Right cardiac atrium (tissue), 5 donors: ENCODE results near the gene SLC16A14. TPM values are rescaled to one million over a fixed set of nuclear protein-coding genes. Genes with fewer than 3 reads are reported as not detected.

Experiments used
- ATAC-seq, 2 donors: fragments of 200-7000 bp; cut with Tn5 transposase; one replicate each; pipeline versions ENCODE4 v1.8.0 to v1.9.1; 2020; ENCODE audit warnings: moderate library complexity in 2 of 2, mild to moderate bottlenecking in 1 of 2
- DNase-seq, 3 donors: peaks; one replicate each; pipeline ENCODE4 v3.0.0-alpha.2; 2020
- H3K27ac ChIP-seq: one replicate; pipeline ENCODE4 v1.5.1; 2013; ENCODE audit warnings: mild to moderate bottlenecking, low read length, control low read depth, moderate library complexity
- H3K27me3 ChIP-seq: one replicate; pipeline ENCODE4 v1.6.1; 2013; ENCODE audit not compliant: control insufficient read depth, insufficient read depth
- H3K4me1 ChIP-seq: one replicate; pipeline ENCODE4 v1.6.1; 2013; ENCODE audit warnings: low read length; ENCODE audit not compliant: control insufficient read depth, insufficient read depth
- H3K4me3 ChIP-seq: one replicate; pipeline ENCODE4 v1.5.1; 2013; ENCODE audit warnings: low read length, control low read depth
- H3K9me3 ChIP-seq: one replicate; pipeline ENCODE4 v1.6.1; 2013; ENCODE audit warnings: low read length; ENCODE audit not compliant: control insufficient read depth
- WGBS: extraction: QIAGEN DNeasy Blood & Tissue Kit; methylation state at CpG from one replicate; pipeline ENCODE4 v1.1.7; 2013; 5-methylcytosine and 5-hydroxymethylcytosine counted together
- intact Hi-C, 4 donors: fragments of 100-400 bp; cut with DNase I; formaldehyde crosslinking; loops; one replicate each; pipeline versions ENCODE4 v1.11.0 to v1.14.0; 2022 to 2023
- polyA plus RNA-seq: library from polyadenylated mRNA; stranded (reverse); fragments of 200-250 nt; gene quantifications from one replicate; pipeline ENCODE4 v1.2.3, GENCODE V29; 2013
- total RNA-seq, 4 donors: library from RNA; stranded (reverse); fragmentation: NEBNext Ultra II Directional; extraction: Animal tissue kit (Norgen Biotek cat#: 25700); gene quantifications; one replicate each; pipeline ENCODE4 v1.2.1, GENCODE V29; 2021
- donor health status: healthy with polysubstance abuse.
- donor health status: DM: no; HTN: yes; CAD: no.
- donor health status: DM: no; HTN: no; CAD: no.
- donor health status: DM: no; HTN: yes; CAD: no; lungs with severe emphysema.
- donor health status: DM: yes; HTN: yes; CAD: no.

Gene SLC16A14
- total and polyA plus RNA-seq, 5 donors = 1.6 to 7.6 (median 5.8) TPM

- intact Hi-C loops = no loop called here
- Histone ChIP-seq H3K27ac (no peak overlapping the region), H3K4me3 (no peak overlapping the region), H3K9me3 (no peaks in the 10 kb centered on the region), H3K27me3 (no peaks in the 10 kb centered on the region), H3K4me1 (no peaks in the 10 kb centered on the region)
- WGBS = 85% methylated on average over 4 of the region's 4 CpGs
- no peak for DNase-seq
- ATAC-seq = no peak
Observed at GRCh38 chr2:229996320-229996719, 72.4 kb downstream of the SLC16A14 start.

GRCh38 chr2:229993236-229993635 is 75.5 kb downstream of the SLC16A14 start:
- no peak overlapping the region for H3K27ac ChIP-seq
- H3K27me3 ChIP-seq = no peaks in the 10 kb centered on the region
- WGBS = 87% methylated on average over 6 of the region's 6 CpGs
- no peaks in the 10 kb centered on the region for H3K9me3 ChIP-seq
- H3K4me3 ChIP-seq = no peak overlapping the region
- ATAC-seq (no peak), DNase-seq (no peak)
- H3K4me1 ChIP-seq = no peaks in the 10 kb centered on the region
- intact Hi-C loops = no loop called here

Other genes starting within 250 kb of the SLC16A14 start
- gene TRIP12, start 146.9 kb downstream of the SLC16A14 start, total RNA-seq = 100 to 1,000 TPM; 190 to 212 (median 205) TPM
- gene TRIP12, start 146.9 kb downstream of the SLC16A14 start, polyA plus RNA-seq = 24.5 TPM
- gene FBXO36, start 146.4 kb downstream of the SLC16A14 start, total RNA-seq = 1 to 10 TPM; 1.2 to 2.4 (median 1.5) TPM
- 0.77 TPM for gene FBXO36, start 146.4 kb downstream of the SLC16A14 start, polyA plus RNA-seq
- gene SP110, start 151.1 kb upstream of the SLC16A14 start, total RNA-seq = 10 to 100 TPM in 3 of 4 donors, 1 to 10 TPM in 1; 9.8 to 12.9 (median 11.8) TPM
- gene SP110, start 151.1 kb upstream of the SLC16A14 start, polyA plus RNA-seq = 9.9 TPM
- 1 to 10 TPM in 1 of 4 donors, under 1 TPM in 3; 0.44 to 1.4 (median 0.75) TPM for gene SP140, start 156.8 kb upstream of the SLC16A14 start, total RNA-seq
- gene SP140, start 156.8 kb upstream of the SLC16A14 start, polyA plus RNA-seq = 0.36 TPM